ENCODE results near the gene CRIM1. TPM values are rescaled to one million over a fixed set of nuclear protein-coding genes. Genes with fewer than 3 reads are reported as not detected.

Gene CRIM1
- total RNA-seq, 4 donors from 2014 or later: 140 to 429 (median 201) TPM

- H3K4me1 ChIP-seq: peaks cover 49 to 78% (median 69%) of the 10 kb centered on the region in 4 donors
- no peak for DNase-seq (ENCODE audit: extremely low spot score)
- intact Hi-C loops (cut with DNase I): loop anchor here (10.0 kb wide), 1 partner anchor 97 kb away; no protein-coding TSS in a partner anchor
These were observed 2.5 kb downstream of the CRIM1 start for GRCh38 chr2:36357847-36358659.

DNA sequence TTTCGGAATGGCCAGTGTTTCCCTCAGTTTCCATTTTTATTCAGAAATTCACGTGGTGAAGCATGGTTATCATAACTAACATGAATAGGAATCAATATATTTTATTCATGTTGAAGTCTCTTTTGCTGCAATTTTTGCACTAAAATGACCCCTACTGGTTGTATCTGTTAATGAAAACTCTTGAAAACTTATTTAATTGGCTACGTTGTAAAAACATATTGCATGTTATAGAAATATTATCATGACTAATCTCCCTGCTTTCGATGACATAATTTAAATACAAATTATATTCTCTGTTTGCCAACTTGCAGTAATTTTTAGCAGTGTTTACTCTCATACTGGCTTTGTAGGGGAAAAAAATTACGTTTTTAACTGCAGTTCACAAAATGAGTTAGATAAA is 3.5 kb downstream of the CRIM1 start:
- no peaks in the 10 kb centered on the region for H3K27me3 ChIP-seq
- WGBS: 35% methylated on average over 5 of the region's 5 CpGs
- H3K36me3 ChIP-seq: no peaks in the 10 kb centered on the region
- peak; percentile 15 to 36 (median 27) for TF ChIP-seq CTCF (IDR thresholded peaks at IDR 0.05)
- no peak for TF ChIP-seq EP300 (IDR thresholded peaks at IDR 0.05)
- no peak for TF ChIP-seq POLR2A (IDR thresholded peaks at IDR 0.05; ENCODE audit: low read depth)
- TF ChIP-seq POLR2AphosphoS5 (IDR thresholded peaks at IDR 0.05): no peak
- intact Hi-C loops (cut with DNase I): loop anchor here (10.0 kb wide), 1 partner anchor 96 kb away; no protein-coding TSS in a partner anchor
- H3K4me1 ChIP-seq: peaks cover 57 to 79% (median 69%) of the 10 kb centered on the region in 4 donors
- no peak for DNase-seq (ENCODE audit: extremely low spot score)
- H3K27ac ChIP-seq (replicated peaks in 1 of 4): peak overlapping the region; percentile 91 to 94 (median 94)
- H3K4me3 ChIP-seq: peak overlapping the region; percentile 81 to 98 (median 88)
- no peaks in the 10 kb centered on the region for H3K9me3 ChIP-seq

More at GRCh38 chr2:36357847-36358659, 2.5 kb downstream of the CRIM1 start:
- H3K4me3 ChIP-seq: peak overlapping the region; percentile 81 to 98 (median 88)
- no peaks in the 10 kb centered on the region for H3K36me3 ChIP-seq
- H3K27me3 ChIP-seq: no peaks in the 10 kb centered on the region
- peak overlapping the region; percentile 91 to 94 (median 94) for H3K27ac ChIP-seq (replicated peaks in 1 of 4)
- TF ChIP-seq POLR2A (IDR thresholded peaks at IDR 0.05; ENCODE audit: low read depth): no peak
- TF ChIP-seq POLR2AphosphoS5 (IDR thresholded peaks at IDR 0.05): peak in 1 of 2 donors; percentile 16
- TF ChIP-seq CTCF (IDR thresholded peaks at IDR 0.05): peak; percentile 51 to 61 (median 52)
- TF ChIP-seq EP300 (IDR thresholded peaks at IDR 0.05): peak; percentile 8
- no peaks in the 10 kb centered on the region for H3K9me3 ChIP-seq
- 6% methylated on average over 9 of the region's 9 CpGs for WGBS

- Histone ChIP-seq H3K27ac (replicated peaks in 1 of 4) (peak overlapping the region in 3 of 4 donors; percentile 4 to 93 (median 46)), H3K4me3 (peak overlapping the region in 2 of 4 donors; percentile 85 to 90), H3K27me3 (no peaks in the 10 kb centered on the region), H3K4me1 (peaks cover 63 to 79% (median 70%) of the 10 kb centered on the region in 4 donors), H3K9me3 (no peaks in the 10 kb centered on the region), H3K36me3 (no peaks in the 10 kb centered on the region)
- TF ChIP-seq CTCF (IDR thresholded peaks at IDR 0.05) (no peak), POLR2A (IDR thresholded peaks at IDR 0.05; ENCODE audit: low read depth) (no peak), EP300 (IDR thresholded peaks at IDR 0.05) (no peak), POLR2AphosphoS5 (IDR thresholded peaks at IDR 0.05) (no peak)
- WGBS: 86% methylated on average over 4 of the region's 4 CpGs
- intact Hi-C loops (cut with DNase I): no loop called here
- no peak for DNase-seq (ENCODE audit: extremely low spot score)
These were observed 4.5 kb downstream of the CRIM1 start for GRCh38 chr2:36360063-36360462.

DNA sequence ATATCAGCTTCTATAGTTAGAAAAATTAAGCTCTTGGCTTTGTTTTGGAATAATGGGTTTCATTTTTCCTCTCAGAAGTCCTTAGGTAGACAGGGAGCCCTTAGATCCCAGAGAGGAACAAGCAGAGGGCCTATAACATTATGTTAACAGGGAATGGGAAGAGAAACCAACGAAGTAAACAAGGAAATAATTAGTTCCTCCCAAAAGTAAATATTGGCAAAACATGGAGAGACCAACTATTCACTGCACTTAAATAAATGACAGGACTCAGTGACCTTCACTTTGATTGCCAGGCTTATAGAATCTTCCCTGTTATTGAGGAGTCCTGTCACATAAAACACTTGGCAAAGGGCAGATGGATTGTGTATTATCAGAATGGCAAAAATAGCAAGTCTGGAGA is 5.3 kb downstream of the CRIM1 start:
- Histone ChIP-seq H3K9me3 (no peaks in the 10 kb centered on the region), H3K4me3 (peak overlapping the region in 1 of 4 donors; percentile 90), H3K27me3 (no peaks in the 10 kb centered on the region), H3K36me3 (no peaks in the 10 kb centered on the region), H3K4me1 (peaks cover 71 to 86% (median 77%) of the 10 kb centered on the region in 4 donors), H3K27ac (replicated peaks in 1 of 4) (no peak overlapping the region)
- TF ChIP-seq POLR2A (IDR thresholded peaks at IDR 0.05; ENCODE audit: low read depth): no peak
- TF ChIP-seq POLR2AphosphoS5 (IDR thresholded peaks at IDR 0.05): no peak
- TF ChIP-seq CTCF (IDR thresholded peaks at IDR 0.05): no peak
- TF ChIP-seq EP300 (IDR thresholded peaks at IDR 0.05): no peak
- WGBS: 63% methylated on average over 1 of the region's 1 CpG
- DNase-seq (ENCODE audit: extremely low spot score): no peak
- intact Hi-C loops (cut with DNase I): no loop called here
